ENCODE results near the gene WBP2NL. TPM values are rescaled to one million over a fixed set of nuclear protein-coding genes. Genes with fewer than 3 reads are reported as not detected.

Gene WBP2NL
- total RNA-seq, 4 donors from 2014 or later, result 3.7 to 6.6 TPM; not detected in 2

DNA sequence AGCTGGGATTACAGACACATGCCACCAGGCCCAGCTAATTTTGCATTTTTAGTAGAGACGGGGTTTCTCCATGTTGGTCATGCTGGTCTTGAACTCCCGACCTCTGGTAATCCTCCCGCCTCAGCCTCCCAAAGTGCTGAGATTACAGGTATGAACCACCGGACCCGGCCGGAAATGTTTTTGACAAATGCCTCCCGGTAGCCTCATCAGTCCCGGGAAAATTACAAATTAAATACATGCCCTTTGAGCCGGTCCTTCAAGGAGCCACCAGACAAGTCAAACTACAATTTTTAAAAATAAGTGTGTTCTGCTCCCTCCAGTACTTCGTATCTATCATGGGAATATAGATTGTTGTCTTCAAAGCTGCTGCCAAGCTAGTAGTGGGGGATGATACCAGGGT lies 17.5 kb downstream of the WBP2NL start:
- TF ChIP-seq POLR2A (IDR thresholded peaks at IDR 0.05) (no peak), CTCF (IDR thresholded peaks at IDR 0.05) (no peak)
- Histone ChIP-seq H3K27me3 (no peaks in the 10 kb centered on the region), H3K27ac (no peak overlapping the region), H3K36me3 (no peaks in the 10 kb centered on the region), H3K4me1 (no peaks in the 10 kb centered on the region), H3K4me3 (no peak overlapping the region), H3K9me3 (peaks cover 0 to 5% of the 10 kb centered on the region in 2 donors)
- intact Hi-C loops (cut with DNase I; ENCODE audit: low total_unique reads), result no loop called here
- no peak for DNase-seq

GRCh38 chr22:42018224-42018623 lies 19.6 kb downstream of the WBP2NL start:
- intact Hi-C loops (cut with DNase I; ENCODE audit: low total_unique reads), result no loop called here
- DNase-seq, result no peak
- no peak overlapping the region for H3K4me3 ChIP-seq
- H3K36me3 ChIP-seq, result no peaks in the 10 kb centered on the region
- no peaks in the 10 kb centered on the region for H3K9me3 ChIP-seq
- no peaks in the 10 kb centered on the region for H3K4me1 ChIP-seq
- TF ChIP-seq CTCF (IDR thresholded peaks at IDR 0.05), result no peak
- no peaks in the 10 kb centered on the region for H3K27me3 ChIP-seq
- H3K27ac ChIP-seq, result no peak overlapping the region

DNA sequence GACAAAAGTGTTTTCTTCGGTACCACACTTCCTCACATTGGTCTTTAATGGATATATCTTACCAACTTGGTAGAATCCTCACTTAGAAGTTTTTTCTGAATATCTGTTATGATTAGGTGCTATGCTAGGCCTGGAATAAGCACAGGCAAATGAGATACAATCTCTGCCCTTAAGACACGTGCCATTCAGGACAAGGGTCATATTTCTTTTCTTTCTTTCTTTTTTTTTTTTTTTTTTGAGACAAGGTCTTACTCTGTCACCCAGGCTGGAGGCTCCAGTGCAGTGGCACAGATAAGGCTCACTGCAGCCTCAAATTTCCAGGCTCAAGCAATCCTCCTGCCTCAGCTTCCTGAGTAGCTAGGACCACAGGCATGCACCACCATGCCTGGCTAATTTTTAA lies 23.0 kb downstream of the WBP2NL start:
- Histone ChIP-seq H3K4me3 (no peak overlapping the region), H3K27me3 (no peaks in the 10 kb centered on the region), H3K9me3 (no peaks in the 10 kb centered on the region), H3K4me1 (no peaks in the 10 kb centered on the region), H3K27ac (no peak overlapping the region), H3K36me3 (no peaks in the 10 kb centered on the region)
- no peak for TF ChIP-seq POLR2A (IDR thresholded peaks at IDR 0.05)
- TF ChIP-seq CTCF (IDR thresholded peaks at IDR 0.05), result no peak
- no peak for DNase-seq
- intact Hi-C loops (cut with DNase I; ENCODE audit: low total_unique reads), result no loop called here

- TF ChIP-seq POLR2A (IDR thresholded peaks at IDR 0.05) (no peak), CTCF (IDR thresholded peaks at IDR 0.05) (no peak)
Observed at GRCh38 chr22:42022162-42022847, 23.7 kb downstream of the WBP2NL start.

GRCh38 chr22:42025421-42025820 lies 26.8 kb downstream of the WBP2NL start:
- Histone ChIP-seq H3K4me1 (no peaks in the 10 kb centered on the region), H3K27ac (no peak overlapping the region), H3K36me3 (no peaks in the 10 kb centered on the region), H3K4me3 (no peak overlapping the region), H3K9me3 (no peaks in the 10 kb centered on the region), H3K27me3 (no peaks in the 10 kb centered on the region)
- DNase-seq, result no peak
- intact Hi-C loops (cut with DNase I; ENCODE audit: low total_unique reads), result no loop called here
- TF ChIP-seq CTCF (IDR thresholded peaks at IDR 0.05) (no peak), POLR2A (IDR thresholded peaks at IDR 0.05) (no peak)

More at GRCh38 chr22:42022162-42022847, 23.7 kb downstream of the WBP2NL start:
- intact Hi-C loops (cut with DNase I; ENCODE audit: low total_unique reads), result no loop called here
- no peaks in the 10 kb centered on the region for H3K27me3 ChIP-seq
- no peaks in the 10 kb centered on the region for H3K4me1 ChIP-seq
- no peak overlapping the region for H3K27ac ChIP-seq
- no peaks in the 10 kb centered on the region for H3K36me3 ChIP-seq
- no peak overlapping the region for H3K4me3 ChIP-seq
- DNase-seq, result no peak
- no peaks in the 10 kb centered on the region for H3K9me3 ChIP-seq
